A549 (cell line): ENCODE data around the gene KCNMA1.

ENCODE experiments used
- CEBPB ChIP-seq, 2 experiments: fragments of >200 bp in 1 of 2; sonication (Bioruptor Twin) in 1 of 2; formaldehyde crosslinking in 1 of 2; IDR thresholded peaks; 2 replicates each; pipeline ENCODE4 v1.6.1; 2012 to 2016
- CTCF ChIP-seq: fragments of >200 bp; sonication (Bioruptor Twin); formaldehyde crosslinking; IDR thresholded peaks from 3 replicates; pipeline ENCODE4 v1.5.1; 2016
- EP300 ChIP-seq, 2 experiments: fragments of >200 bp; sonication (Bioruptor Twin); formaldehyde crosslinking; IDR thresholded peaks; 2 replicates in 1 of 2; 3 replicates in 1 of 2; pipeline ENCODE4 v1.6.1; 2016 to 2017
- NR3C1 ChIP-seq: fragments of >200 bp; sonication (Bioruptor Twin); formaldehyde crosslinking; IDR thresholded peaks from 3 replicates; pipeline ENCODE4 v1.6.1; 2017
- POLR2A ChIP-seq: IDR thresholded peaks from 2 replicates; pipeline ENCODE4 v1.6.1; 2012; ENCODE audit warnings: mild to moderate bottlenecking, low read length
- REST ChIP-seq: fragments of 200-600 bp; sonication (generic); IDR thresholded peaks from 2 replicates; pipeline ENCODE4 v1.6.1; 2016; ENCODE audit warnings: antibody characterized with exemption, mild to moderate bottlenecking, moderate library complexity
- RNF2 ChIP-seq: fragments of 200-600 bp; sonication (generic); IDR thresholded peaks from 2 replicates; pipeline ENCODE4 v1.6.1; 2016; ENCODE audit warnings: low read depth, mild to moderate bottlenecking, antibody characterized with exemption, moderate library complexity, borderline replicate concordance
- TF ChIP-seq, protein P1 (sequence below): IDR thresholded peaks from 2 replicates; pipeline ENCODE4 v1.6.1; 2012; ENCODE audit warnings: low read depth, borderline replicate concordance
- TF ChIP-seq, protein P2 (sequence below): IDR thresholded peaks from 2 replicates; pipeline ENCODE4 v1.6.1; 2012
- TF ChIP-seq, protein P3 (sequence below): fragments of 450-650 bp; IDR thresholded peaks from 2 replicates; pipeline ENCODE4 v1.6.1; 2014; ENCODE audit warnings: antibody characterized with exemption

DNA sequence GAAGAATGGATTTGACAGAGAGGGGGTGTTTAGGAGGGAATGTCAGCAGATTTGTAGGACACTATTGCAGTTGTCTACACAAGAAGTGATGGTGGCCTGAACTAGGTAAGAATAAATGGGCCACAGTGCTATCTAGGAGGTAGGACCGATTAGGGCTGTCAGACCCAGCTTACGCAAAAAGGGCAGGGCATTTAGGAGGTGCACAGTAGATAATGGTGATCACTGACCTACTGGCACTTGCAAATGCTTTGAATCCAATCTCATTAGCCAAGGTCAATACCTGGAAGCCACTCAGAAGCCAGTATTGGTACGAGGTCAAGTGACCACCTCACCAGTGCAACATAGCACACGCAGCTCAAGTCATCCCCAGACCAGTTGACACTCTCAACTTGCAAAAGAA lies 330.9 kb downstream of the KCNMA1 start:
- TF ChIP-seq CTCF (no peak), EP300 (IDR thresholded peaks at IDR 0.05) (no peak), CEBPB (IDR thresholded peaks at IDR 0.05) (no peak), RNF2 (no peak), POLR2A (no peak), NR3C1 (no peak), REST (no peak)
- TF ChIP-seq, protein P1, sequence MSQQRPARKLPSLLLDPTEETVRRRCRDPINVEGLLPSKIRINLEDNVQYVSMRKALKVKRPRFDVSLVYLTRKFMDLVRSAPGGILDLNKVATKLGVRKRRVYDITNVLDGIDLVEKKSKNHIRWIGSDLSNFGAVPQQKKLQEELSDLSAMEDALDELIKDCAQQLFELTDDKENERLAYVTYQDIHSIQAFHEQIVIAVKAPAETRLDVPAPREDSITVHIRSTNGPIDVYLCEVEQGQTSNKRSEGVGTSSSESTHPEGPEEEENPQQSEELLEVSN, result no peak
- TF ChIP-seq, protein P2, sequence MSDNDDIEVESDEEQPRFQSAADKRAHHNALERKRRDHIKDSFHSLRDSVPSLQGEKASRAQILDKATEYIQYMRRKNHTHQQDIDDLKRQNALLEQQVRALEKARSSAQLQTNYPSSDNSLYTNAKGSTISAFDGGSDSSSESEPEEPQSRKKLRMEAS, result no peak
- TF ChIP-seq, protein P3, sequence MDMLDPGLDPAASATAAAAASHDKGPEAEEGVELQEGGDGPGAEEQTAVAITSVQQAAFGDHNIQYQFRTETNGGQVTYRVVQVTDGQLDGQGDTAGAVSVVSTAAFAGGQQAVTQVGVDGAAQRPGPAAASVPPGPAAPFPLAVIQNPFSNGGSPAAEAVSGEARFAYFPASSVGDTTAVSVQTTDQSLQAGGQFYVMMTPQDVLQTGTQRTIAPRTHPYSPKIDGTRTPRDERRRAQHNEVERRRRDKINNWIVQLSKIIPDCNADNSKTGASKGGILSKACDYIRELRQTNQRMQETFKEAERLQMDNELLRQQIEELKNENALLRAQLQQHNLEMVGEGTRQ, result no peak
